Caco-2 (cell line): ENCODE results near the gene NMRK2. TPM values are rescaled to one million over a fixed set of nuclear protein-coding genes. Genes with fewer than 3 reads are reported as not detected.

Experiments used
- BruUV-seq: library from RNA; stranded (reverse); fragments of 400-500 nt; replicated peaks from 2 replicates; lab custom pipeline; 2021; lab: Mats Ljungman, UMichigan
- CTCF ChIA-PET: fragments of 300-600 bp; sonication (Branson Sonifier 250); formaldehyde crosslinking; loops from one replicate; lab custom pipeline; 2022; ENCODE audit warnings: antibody characterized with exemption; lab: Charles Lee
- POLR2A ChIA-PET: fragments of 300-600 bp; sonication (Branson Sonifier 250); formaldehyde crosslinking; loops from one replicate; lab custom pipeline; 2022; ENCODE audit warnings: antibody characterized with exemption; lab: Charles Lee
- DNase-seq, 2 experiments: peaks; one replicate each; pipeline versions ENCODE4 v3.0.0 to v3.0.0-alpha.2; 2020 to 2022
- H3K27me3 ChIP-seq: replicated peaks from 2 replicates; pipeline ENCODE4 v1.6.0; 2011; ENCODE audit warnings: low read length; ENCODE audit not compliant: control insufficient read depth, insufficient read depth
- H3K36me3 ChIP-seq: 2 replicates; pipeline ENCODE4 v1.5.1; 2011; ENCODE audit warnings: low read length; ENCODE audit not compliant: control insufficient read depth, insufficient read depth
- H3K4me1 ChIP-seq: fragments of 250-450 bp; sonication (Bioruptor Pico); 2 replicates; pipeline ENCODE4 v1.5.1; 2020; ENCODE audit warnings: mild to moderate bottlenecking
- H3K4me3 ChIP-seq: 2 replicates; pipeline ENCODE4 v1.5.1; 2011; ENCODE audit warnings: low read depth, mild to moderate bottlenecking, control low read depth, low read length
- H3K9me3 ChIP-seq: fragments of 250-450 bp; sonication (Bioruptor Pico); 2 replicates; pipeline ENCODE4 v1.5.1; 2020; ENCODE audit warnings: mild to moderate bottlenecking, moderate library complexity
- H3K27ac Mint-ChIP-seq: one replicate; pipeline ENCODE4 v1.8.0; 2022; ENCODE audit warnings: mixed read lengths; ENCODE audit not compliant: unreplicated experiment
- H3K27me3 Mint-ChIP-seq: one replicate; pipeline ENCODE4 v1.8.0; 2022; ENCODE audit warnings: mixed read lengths; ENCODE audit not compliant: insufficient read depth, unreplicated experiment
- H3K36me3 Mint-ChIP-seq: one replicate; pipeline ENCODE4 v1.8.0; 2022; ENCODE audit warnings: mild to moderate bottlenecking, mixed read lengths; ENCODE audit not compliant: insufficient read depth, unreplicated experiment
- H3K4me1 Mint-ChIP-seq: one replicate; pipeline ENCODE4 v1.8.0; 2022; ENCODE audit warnings: low read depth, mixed read lengths; ENCODE audit not compliant: unreplicated experiment
- H3K4me3 Mint-ChIP-seq: one replicate; pipeline ENCODE4 v1.8.0; 2022; ENCODE audit warnings: mild to moderate bottlenecking, moderate library complexity, mixed read lengths; ENCODE audit not compliant: unreplicated experiment
- H3K9me3 Mint-ChIP-seq: one replicate; pipeline ENCODE4 v1.8.0; 2022; ENCODE audit warnings: mixed read lengths; ENCODE audit not compliant: unreplicated experiment
- intact Hi-C: fragments of 100-400 bp; cut with micrococcal nuclease; formaldehyde crosslinking; loops from one replicate; pipeline ENCODE4 v1.10.0; 2022; ENCODE audit not compliant: unreplicated experiment
- total RNA-seq: library from RNA; stranded (reverse); gene quantifications from 2 replicates; pipeline ENCODE4 v1.2.3, GENCODE V29; 2022
- TF ChIP-seq, protein P1 (sequence below), 2 experiments: fragments of 200-600 bp in 1 of 2; IDR thresholded peaks; 1 replicate in 1 of 2; 2 replicates in 1 of 2; pipeline versions ENCODE4 v1.5.1 to v1.8.0; 2011 to 2022; ENCODE audit warnings: antibody characterized with exemption in 1 of 2, control low read depth in 1 of 2, inconsistent platforms in 1 of 2, low read depth in 1 of 2, low read length in 1 of 2, mild to moderate bottlenecking in 1 of 2, moderate library complexity in 1 of 2; ENCODE audit not compliant: insufficient read depth in 1 of 2, severe bottlenecking in 1 of 2, unreplicated experiment in 1 of 2

NMRK2 gene
- total RNA-seq, 1 experiment from 2014 or later, result not detected

- intact Hi-C loops, result no loop called here
- no TSS peak for BruUV-seq
- Histone ChIP-seq H3K4me3 (no peak overlapping the region), H3K9me3 (no peaks in the 10 kb centered on the region), H3K4me1 (no peaks in the 10 kb centered on the region), H3K36me3 (no peaks in the 10 kb centered on the region; the same call in 1 of the 2 replicates), H3K27me3 (no peaks in the 10 kb centered on the region)
- Mint-ChIP-seq H3K4me1 (no peaks in the 10 kb centered on the region), H3K27me3 (no peaks in the 10 kb centered on the region), H3K4me3 (no peak overlapping the region), H3K9me3 (no peaks in the 10 kb centered on the region), H3K36me3 (peaks cover 70% of the 10 kb centered on the region), H3K27ac (no peak overlapping the region)
- ChIA-PET CTCF (no interaction called here), POLR2A (no interaction called here)
- TF ChIP-seq, protein P1, sequence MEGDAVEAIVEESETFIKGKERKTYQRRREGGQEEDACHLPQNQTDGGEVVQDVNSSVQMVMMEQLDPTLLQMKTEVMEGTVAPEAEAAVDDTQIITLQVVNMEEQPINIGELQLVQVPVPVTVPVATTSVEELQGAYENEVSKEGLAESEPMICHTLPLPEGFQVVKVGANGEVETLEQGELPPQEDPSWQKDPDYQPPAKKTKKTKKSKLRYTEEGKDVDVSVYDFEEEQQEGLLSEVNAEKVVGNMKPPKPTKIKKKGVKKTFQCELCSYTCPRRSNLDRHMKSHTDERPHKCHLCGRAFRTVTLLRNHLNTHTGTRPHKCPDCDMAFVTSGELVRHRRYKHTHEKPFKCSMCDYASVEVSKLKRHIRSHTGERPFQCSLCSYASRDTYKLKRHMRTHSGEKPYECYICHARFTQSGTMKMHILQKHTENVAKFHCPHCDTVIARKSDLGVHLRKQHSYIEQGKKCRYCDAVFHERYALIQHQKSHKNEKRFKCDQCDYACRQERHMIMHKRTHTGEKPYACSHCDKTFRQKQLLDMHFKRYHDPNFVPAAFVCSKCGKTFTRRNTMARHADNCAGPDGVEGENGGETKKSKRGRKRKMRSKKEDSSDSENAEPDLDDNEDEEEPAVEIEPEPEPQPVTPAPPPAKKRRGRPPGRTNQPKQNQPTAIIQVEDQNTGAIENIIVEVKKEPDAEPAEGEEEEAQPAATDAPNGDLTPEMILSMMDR (IDR thresholded peaks at IDR 0.05; ENCODE audit: insufficient read depth in 1 of 2, low read depth in 1 of 2, low read length in 1 of 2, severe bottlenecking in 1 of 2, unreplicated experiment in 1 of 2), result no peak
- DNase-seq, result no peak
Measured at GRCh38 chr19:3958836-3959765, 26.2 kb downstream of the NMRK2 start.

GRCh38 chr19:3959766-3960131, 26.9 kb downstream of the NMRK2 start:
- Mint-ChIP-seq H3K4me3 (no peak overlapping the region), H3K27ac (no peak overlapping the region), H3K9me3 (no peaks in the 10 kb centered on the region), H3K27me3 (no peaks in the 10 kb centered on the region), H3K36me3 (peaks cover 77% of the 10 kb centered on the region), H3K4me1 (no peaks in the 10 kb centered on the region)
- BruUV-seq, result no TSS peak
- DNase-seq, result no peak
- Histone ChIP-seq H3K4me1 (no peaks in the 10 kb centered on the region), H3K27me3 (no peaks in the 10 kb centered on the region), H3K4me3 (no peak overlapping the region), H3K36me3 (no peaks in the 10 kb centered on the region; the same call in 1 of the 2 replicates), H3K9me3 (no peaks in the 10 kb centered on the region)
- ChIA-PET CTCF (no interaction called here), POLR2A (no interaction called here)
- intact Hi-C loops, result no loop called here
- TF ChIP-seq, protein P1 (IDR thresholded peaks at IDR 0.05; ENCODE audit: insufficient read depth in 1 of 2, low read depth in 1 of 2, low read length in 1 of 2, severe bottlenecking in 1 of 2, unreplicated experiment in 1 of 2), result no peak

DNA sequence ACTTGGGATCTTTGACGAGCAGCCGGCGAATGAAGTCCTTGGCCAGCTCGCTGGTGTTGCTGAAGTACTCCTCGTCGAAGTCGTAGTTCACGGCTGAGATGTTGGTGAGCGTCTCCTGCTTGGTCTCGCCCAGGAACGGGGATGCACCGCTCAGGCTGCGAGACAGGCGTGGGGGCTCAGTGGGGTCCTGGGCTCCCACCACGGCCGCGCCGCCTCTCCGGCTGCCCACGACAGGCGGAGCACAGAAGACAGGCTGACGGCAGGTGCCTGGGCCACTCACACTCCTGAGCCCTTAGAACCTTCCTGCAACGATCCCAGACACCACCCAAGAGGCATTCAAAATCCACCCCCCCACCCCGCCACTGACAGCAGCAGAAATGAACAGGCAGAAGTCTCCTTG, 28.1 kb downstream of the NMRK2 start:
- Mint-ChIP-seq H3K27me3 (no peaks in the 10 kb centered on the region), H3K36me3 (peaks cover 86% of the 10 kb centered on the region), H3K4me1 (no peaks in the 10 kb centered on the region), H3K4me3 (no peak overlapping the region), H3K9me3 (no peaks in the 10 kb centered on the region), H3K27ac (no peak overlapping the region)
- no peak overlapping the region for H3K4me3 ChIP-seq
- CTCF ChIA-PET, result interaction anchor here (0.6 kb wide), 1 partner anchor 143 kb away, joined by 3 read pairs; no protein-coding TSS in a partner anchor
- POLR2A ChIA-PET, result no interaction called here
- no peaks in the 10 kb centered on the region for H3K9me3 ChIP-seq
- TF ChIP-seq, protein P1 (IDR thresholded peaks at IDR 0.05; ENCODE audit: insufficient read depth in 1 of 2, low read depth in 1 of 2, low read length in 1 of 2, severe bottlenecking in 1 of 2, unreplicated experiment in 1 of 2), result no peak
- H3K4me1 ChIP-seq, result no peaks in the 10 kb centered on the region
- no peaks in the 10 kb centered on the region for H3K27me3 ChIP-seq
- H3K36me3 ChIP-seq, result no peaks in the 10 kb centered on the region; the same call in 1 of the 2 replicates
- intact Hi-C loops, result no loop called here
- no TSS peak for BruUV-seq
- no peak for DNase-seq
